PFSK-1 (cell line): ENCODE results near the gene SLC9A9.

Experiments
- FOXP2 ChIP-seq: optimal IDR thresholded peaks from 2 replicates; pipeline ENCODE3; 2011; ENCODE audit warnings: borderline replicate concordance, control low read depth, inconsistent platforms; ENCODE audit not compliant: insufficient read depth; ENCODE audit errors: extremely low read length, extremely low read depth
- POLR2AphosphoS5 ChIP-seq: IDR thresholded peaks from 2 replicates; pipeline ENCODE4 v1.6.1; 2012; ENCODE audit warnings: low read depth, mild to moderate bottlenecking, control low read depth, low read length, moderate library complexity
- REST ChIP-seq, 2 experiments: IDR thresholded peaks; 2 replicates each; pipeline versions ENCODE4 v1.6.1 to v1.8.0; 2011 to 2012; ENCODE audit warnings: low read depth in 2 of 2, low read length in 2 of 2, control low read depth in 1 of 2, inconsistent platforms in 1 of 2, mild to moderate bottlenecking in 1 of 2, moderate library complexity in 1 of 2; ENCODE audit not compliant: insufficient read depth in 1 of 2
- SIN3A ChIP-seq: IDR thresholded peaks from 2 replicates; pipeline ENCODE4 v1.6.1; 2012; ENCODE audit warnings: mild to moderate bottlenecking, low read length, moderate library complexity, borderline replicate concordance; ENCODE audit not compliant: insufficient read depth
- TAF1 ChIP-seq: IDR thresholded peaks from 2 replicates; pipeline ENCODE4 v1.6.1; 2012; ENCODE audit warnings: low read length, control low read depth, borderline replicate concordance; ENCODE audit not compliant: insufficient read depth

The SLC9A9 gene

GRCh38 chr3:143480344-143480743 is 367.9 kb downstream of the SLC9A9 start:
- no peak for TF ChIP-seq REST (IDR thresholded peaks at IDR 0.05; ENCODE audit: insufficient read depth in 1 of 2, low read depth in 2 of 2, low read length in 2 of 2)
- no peak for TF ChIP-seq TAF1
- TF ChIP-seq POLR2AphosphoS5, result no peak
- TF ChIP-seq SIN3A, result no peak
- TF ChIP-seq FOXP2, result no peak

- TF ChIP-seq POLR2AphosphoS5 (no peak), SIN3A (no peak), TAF1 (no peak), REST (IDR thresholded peaks at IDR 0.05; ENCODE audit: insufficient read depth in 1 of 2, low read depth in 2 of 2, low read length in 2 of 2) (no peak), FOXP2 (no peak)
Measured at GRCh38 chr3:143479727-143480126, 368.5 kb downstream of the SLC9A9 start.

GRCh38 chr3:143478115-143478693 is 370.1 kb downstream of the SLC9A9 start:
- no peak for TF ChIP-seq TAF1

- TF ChIP-seq FOXP2 (no peak), SIN3A (no peak), REST (IDR thresholded peaks at IDR 0.05; ENCODE audit: insufficient read depth in 1 of 2, low read depth in 2 of 2, low read length in 2 of 2) (no peak), POLR2AphosphoS5 (no peak), TAF1 (no peak)
Measured at GRCh38 chr3:143476965-143477640, 371.2 kb downstream of the SLC9A9 start.

- TF ChIP-seq POLR2AphosphoS5 (no peak), SIN3A (no peak), FOXP2 (no peak), TAF1 (no peak), REST (IDR thresholded peaks at IDR 0.05; ENCODE audit: insufficient read depth in 1 of 2, low read depth in 2 of 2, low read length in 2 of 2) (no peak)
Measured at GRCh38 chr3:143475981-143476380, 372.3 kb downstream of the SLC9A9 start.
